PC-3 (cell line): Measurements from ENCODE around the gene ELAVL4. TPM values are rescaled to one million over a fixed set of nuclear protein-coding genes. Genes with fewer than 3 reads are reported as not detected.

Experiments used
- ATAC-seq: fragments of 200-7000 bp; cut with Tn5 transposase; 2 replicates; pipeline ENCODE4 v1.9.1; 2020; ENCODE audit warnings: mild to moderate bottlenecking, moderate library complexity
- BruUV-seq: library from RNA; stranded (reverse); fragments of 400-500 nt; replicated peaks from 2 replicates; lab custom pipeline; 2021; lab: Mats Ljungman, UMichigan
- CTCF ChIA-PET: fragments of 300-600 bp; sonication (Branson Sonifier 250); formaldehyde crosslinking; loops from one replicate; lab custom pipeline; 2022; ENCODE audit warnings: antibody characterized with exemption; lab: Charles Lee
- POLR2A ChIA-PET: fragments of 300-600 bp; sonication (Branson Sonifier 250); formaldehyde crosslinking; loops from one replicate; lab custom pipeline; 2022; ENCODE audit warnings: antibody characterized with exemption; ENCODE audit not compliant: unreplicated experiment; lab: Charles Lee
- DNase-seq: peaks from one replicate; pipeline ENCODE4 v3.0.0-alpha.2; 2015
- H2AFZ ChIP-seq: fragments of 300-600 bp; sonication (generic); 2 replicates; pipeline ENCODE4 v1.6.0; 2016; ENCODE audit warnings: antibody characterized with exemption, low read length
- H3F3A ChIP-seq: fragments of 300-600 bp; sonication (generic); one replicate; pipeline ENCODE4 v1.6.0; 2017; ENCODE audit warnings: antibody characterized with exemption, low read length, control low read depth, mild to moderate bottlenecking; ENCODE audit not compliant: unreplicated experiment
- H3K27ac ChIP-seq: fragments of 300-600 bp; sonication (generic); 2 replicates; pipeline ENCODE4 v1.5.1; 2016; ENCODE audit warnings: mild to moderate bottlenecking, low read length
- H3K27me3 ChIP-seq: fragments of 300-600 bp; sonication (generic); 2 replicates; pipeline ENCODE4 v1.6.1; 2016; ENCODE audit warnings: low read length, mixed read lengths
- H3K36me3 ChIP-seq: fragments of 300-600 bp; sonication (generic); 2 replicates; pipeline ENCODE4 v1.6.1; 2016; ENCODE audit warnings: low read depth, mixed run types, low read length, mixed read lengths
- H3K4me1 ChIP-seq: fragments of 300-600 bp; sonication (generic); 2 replicates; pipeline ENCODE4 v1.5.1; 2016; ENCODE audit warnings: low read length; ENCODE audit not compliant: insufficient read depth
- H3K4me2 ChIP-seq: fragments of 300-600 bp; sonication (generic); 2 replicates; pipeline ENCODE4 v1.6.0; 2016; ENCODE audit warnings: low read length
- H3K4me3 ChIP-seq: fragments of 300-600 bp; sonication (generic); 2 replicates; pipeline ENCODE4 v1.5.1; 2016; ENCODE audit warnings: mild to moderate bottlenecking, low read length, mixed read lengths
- H3K79me2 ChIP-seq: fragments of 300-600 bp; sonication (generic); 2 replicates; pipeline ENCODE4 v1.6.1; 2017; ENCODE audit warnings: low read length, mixed read lengths
- H3K9ac ChIP-seq: fragments of 300-600 bp; sonication (generic); 2 replicates; pipeline ENCODE4 v1.6.0; 2016; ENCODE audit warnings: mild to moderate bottlenecking, low read length
- H3K9me2 ChIP-seq: fragments of 300-600 bp; sonication (generic); replicated peaks from 2 replicates; pipeline ENCODE4 v1.6.1; 2016; ENCODE audit warnings: mixed run types, low read length, mixed read lengths
- H3K9me3 ChIP-seq: fragments of 300-600 bp; sonication (generic); 2 replicates; pipeline ENCODE4 v1.6.1; 2016; ENCODE audit warnings: low read length, mixed read lengths
- H4K20me1 ChIP-seq: fragments of 300-600 bp; sonication (generic); 2 replicates; pipeline ENCODE4 v1.6.1; 2016; ENCODE audit warnings: low read length, mixed read lengths
- CTCF ChIP-seq: fragments of 300-600 bp; sonication (generic); conservative IDR thresholded peaks from 2 replicates; pipeline ENCODE4 v1.5.1; 2017; ENCODE audit warnings: antibody characterized with exemption, low read depth, mild to moderate bottlenecking, low read length
- EZH2 ChIP-seq: fragments of 300-600 bp; sonication (generic); IDR thresholded peaks from one replicate; pipeline ENCODE4 v1.6.1; 2017; ENCODE audit warnings: antibody characterized with exemption, mild to moderate bottlenecking, low read length; ENCODE audit not compliant: unreplicated experiment
- EZH2phosphoT487 ChIP-seq: fragments of 300-600 bp; sonication (generic); IDR thresholded peaks from 2 replicates; pipeline ENCODE4 v1.6.1; 2018; ENCODE audit warnings: mild to moderate bottlenecking, antibody characterized with exemption, low read length, borderline replicate concordance
- intact Hi-C: fragments of 100-400 bp; cut with micrococcal nuclease; formaldehyde crosslinking; loops from 2 replicates; pipeline ENCODE4 v1.9.0; 2023
- total RNA-seq: library from RNA; depleted of rRNA; stranded (reverse); fragments of >200 nt; gene quantifications from 2 replicates; pipeline ENCODE4 v1.2.3, GENCODE V29; 2014

The ELAVL4 gene
- total RNA-seq, 1 experiment from 2014 or later, result not detected

GRCh38 chr1:50097021-50097679 lies 11.6 kb upstream of the ELAVL4 start:
- Histone ChIP-seq H4K20me1 (no peaks in the 10 kb centered on the region), H3K27ac (no peak overlapping the region), H3K27me3 (no peaks in the 10 kb centered on the region), H3K9ac (no peak overlapping the region), H3K79me2 (no peaks in the 10 kb centered on the region), H3K9me2 (no peaks in the 10 kb centered on the region), H3K4me3 (no peak overlapping the region), H3F3A (no peaks in the 10 kb centered on the region), H3K9me3 (no peaks in the 10 kb centered on the region), H2AFZ (no peak overlapping the region), H3K4me1 (no peaks in the 10 kb centered on the region), H3K36me3 (no peaks in the 10 kb centered on the region), H3K4me2 (no peak overlapping the region)
- DNase-seq, result no peak
- POLR2A ChIA-PET, result no interaction called here
- CTCF ChIA-PET, result no interaction called here
- no peak for ATAC-seq
- intact Hi-C loops, result no loop called here
- TF ChIP-seq EZH2phosphoT487 (no peak), CTCF (no peak), EZH2 (no peak)
- no TSS peak for BruUV-seq

GRCh38 chr1:50097791-50098190 lies 10.9 kb upstream of the ELAVL4 start:
- Histone ChIP-seq H3K79me2 (no peaks in the 10 kb centered on the region), H3K36me3 (no peaks in the 10 kb centered on the region), H3K4me3 (no peak overlapping the region), H3K4me2 (no peak overlapping the region), H3K9me3 (no peaks in the 10 kb centered on the region), H2AFZ (no peak overlapping the region), H3K27ac (no peak overlapping the region), H3K4me1 (no peaks in the 10 kb centered on the region), H3K9me2 (no peaks in the 10 kb centered on the region), H3K27me3 (no peaks in the 10 kb centered on the region), H3F3A (no peaks in the 10 kb centered on the region), H4K20me1 (no peaks in the 10 kb centered on the region), H3K9ac (no peak overlapping the region)
- CTCF ChIA-PET, result no interaction called here
- ATAC-seq (no peak), DNase-seq (no peak)
- POLR2A ChIA-PET, result no interaction called here
- intact Hi-C loops, result no loop called here
- TF ChIP-seq EZH2, result no peak
- TF ChIP-seq CTCF, result no peak
- no peak for TF ChIP-seq EZH2phosphoT487
- BruUV-seq, result no TSS peak

GRCh38 chr1:50098591-50099021 lies 10.1 kb upstream of the ELAVL4 start:
- intact Hi-C loops, result no loop called here
- ATAC-seq (no peak), DNase-seq (no peak)
- Histone ChIP-seq H3K9me3 (no peaks in the 10 kb centered on the region), H3K79me2 (no peaks in the 10 kb centered on the region), H2AFZ (no peak overlapping the region), H3K4me1 (no peaks in the 10 kb centered on the region), H3K36me3 (no peaks in the 10 kb centered on the region), H4K20me1 (no peaks in the 10 kb centered on the region), H3K4me3 (no peak overlapping the region), H3K9me2 (no peaks in the 10 kb centered on the region), H3K4me2 (no peak overlapping the region), H3F3A (no peaks in the 10 kb centered on the region), H3K27ac (no peak overlapping the region), H3K27me3 (no peaks in the 10 kb centered on the region), H3K9ac (no peak overlapping the region)
- POLR2A ChIA-PET, result no interaction called here
- no TSS peak for BruUV-seq
- no peak for TF ChIP-seq EZH2phosphoT487
- CTCF ChIA-PET, result no interaction called here
